ENCODE measurements around the gene SUPT4H1. TPM values are rescaled to one million over a fixed set of nuclear protein-coding genes. Genes with fewer than 3 reads are reported as not detected.

The SUPT4H1 gene
- total RNA-seq, 2 experiments from 2014 or later: 113 to 114 TPM

- ChIA-PET POLR2A (interaction anchor here (0.8 to 18.5 kb wide), 9 partner anchors 1 to 1490 kb away, joined by 3 to 1114 read pairs (median 21); partner anchors contain the start of genes RNF43, SUPT4H1 and TSPOAP1), CTCF (interaction anchor here (0.7 to 7.2 kb wide), 11 partner anchors 8 to 80 kb away, joined by 3 to 51 read pairs (median 6); partner anchors contain the start of genes RNF43 and SUPT4H1)
- intact Hi-C loops (cut with micrococcal nuclease): loop anchor here (1.0 to 10.0 kb wide), 6 partner anchors 9 to 1504 kb away; partner anchors contain the start of genes SUPT4H1 and TRIM37
- H3K36me3 Mint-ChIP-seq: peaks cover 76% of the 10 kb centered on the region
- peak overlapping the region; percentile 98 for H3K27ac Mint-ChIP-seq
- H3K27me3 Mint-ChIP-seq: no peaks in the 10 kb centered on the region
- H3K4me3 Mint-ChIP-seq: peak overlapping the region; percentile 92
- peaks cover 22% of the 10 kb centered on the region for H3K4me1 Mint-ChIP-seq (ENCODE audit: low read depth)
- H3K9me3 Mint-ChIP-seq: no peaks in the 10 kb centered on the region
- peak; percentile 98 for DNase-seq
These were observed 14.2 kb downstream of the SUPT4H1 start for GRCh38 chr17:58337600-58338453.

GRCh38 chr17:58337210-58337599 lies 14.8 kb downstream of the SUPT4H1 start:
- Mint-ChIP-seq H3K9me3 (peaks cover 1% of the 10 kb centered on the region), H3K4me3 (peak overlapping the region; percentile 92), H3K4me1 (ENCODE audit: low read depth) (peaks cover 23% of the 10 kb centered on the region), H3K27ac (peak overlapping the region; percentile 98), H3K36me3 (peaks cover 74% of the 10 kb centered on the region), H3K27me3 (peaks cover 2% of the 10 kb centered on the region)
- intact Hi-C loops (cut with micrococcal nuclease): loop anchor here (5.0 to 10.0 kb wide), 4 partner anchors 180 to 1505 kb away; partner anchors contain the start of gene TRIM37
- peak; percentile 68 for DNase-seq
- ChIA-PET POLR2A (interaction anchor here (0.8 to 18.5 kb wide), 10 partner anchors 2 to 1491 kb away, joined by 3 to 1114 read pairs (median 17); partner anchors contain the start of genes MTMR4, RNF43, SUPT4H1 and TSPOAP1), CTCF (interaction anchor here (0.7 to 7.2 kb wide), 9 partner anchors 9 to 80 kb away, joined by 3 to 51 read pairs (median 8); partner anchors contain the start of genes RNF43 and SUPT4H1)

- Mint-ChIP-seq H3K27ac (peak overlapping the region; percentile 98), H3K4me1 (ENCODE audit: low read depth) (peaks cover 24% of the 10 kb centered on the region), H3K36me3 (peaks cover 74% of the 10 kb centered on the region), H3K4me3 (peak overlapping the region; percentile 92), H3K27me3 (peaks cover 6% of the 10 kb centered on the region), H3K9me3 (peaks cover 3% of the 10 kb centered on the region)
- ChIA-PET CTCF (interaction anchor here (1.3 to 7.2 kb wide), 8 partner anchors 9 to 81 kb away, joined by 4 to 51 read pairs (median 16); partner anchors contain the start of genes RNF43 and SUPT4H1), POLR2A (interaction anchor here (0.8 to 18.5 kb wide), 11 partner anchors 3 to 1503 kb away, joined by 3 to 1114 read pairs (median 13); partner anchors contain the start of genes MTMR4, RNF43, SUPT4H1 and TSPOAP1)
- DNase-seq: peak; percentile 46
- intact Hi-C loops (cut with micrococcal nuclease): loop anchor here (1.0 to 10.0 kb wide), 5 partner anchors 8 to 1506 kb away; partner anchors contain the start of gene TRIM37
These were observed 15.4 kb downstream of the SUPT4H1 start for GRCh38 chr17:58336456-58337209.

- POLR2A ChIA-PET: interaction anchor here (0.8 to 18.5 kb wide), 10 partner anchors 3 to 1504 kb away, joined by 3 to 1114 read pairs (median 6); partner anchors contain the start of genes MTMR4, RNF43, SUPT4H1 and TSPOAP1
- Mint-ChIP-seq H3K36me3 (peaks cover 76% of the 10 kb centered on the region), H3K4me1 (ENCODE audit: low read depth) (peaks cover 30% of the 10 kb centered on the region), H3K27me3 (peaks cover 13% of the 10 kb centered on the region), H3K9me3 (peaks cover 3% of the 10 kb centered on the region), H3K4me3 (peak overlapping the region; percentile 92), H3K27ac (peak overlapping the region; percentile 98)
- CTCF ChIA-PET: interaction anchor here (2.1 to 7.2 kb wide), 5 partner anchors 8 to 82 kb away, joined by 8 to 51 read pairs (median 17); partner anchors contain the start of genes RNF43 and SUPT4H1
- intact Hi-C loops (cut with micrococcal nuclease): loop anchor here (1.0 to 10.0 kb wide), 5 partner anchors 8 to 1506 kb away; partner anchors contain the start of gene TRIM37
- DNase-seq: peak; percentile 88
These were observed 16.1 kb downstream of the SUPT4H1 start for GRCh38 chr17:58335779-58336455.

- peak; percentile 78 for DNase-seq
- intact Hi-C loops (cut with micrococcal nuclease): loop anchor here (5.0 to 10.0 kb wide), 4 partner anchors 182 to 1507 kb away; partner anchors contain the start of gene TRIM37
- Mint-ChIP-seq H3K4me3 (peak overlapping the region; percentile 92), H3K36me3 (peaks cover 76% of the 10 kb centered on the region), H3K9me3 (peaks cover 6% of the 10 kb centered on the region), H3K27ac (peak overlapping the region; percentile 98), H3K4me1 (ENCODE audit: low read depth) (peaks cover 36% of the 10 kb centered on the region), H3K27me3 (peaks cover 18% of the 10 kb centered on the region)
- POLR2A ChIA-PET: interaction anchor here (0.8 to 18.5 kb wide), 9 partner anchors 4 to 1505 kb away, joined by 3 to 1114 read pairs (median 8); partner anchors contain the start of genes RNF43, SUPT4H1 and TSPOAP1
- CTCF ChIA-PET: interaction anchor here (2.1 to 7.2 kb wide), 4 partner anchors 11 to 82 kb away, joined by 14 to 51 read pairs (median 31); partner anchors contain the start of genes RNF43 and SUPT4H1
These were observed 16.8 kb downstream of the SUPT4H1 start for GRCh38 chr17:58335061-58335731.

GRCh38 chr17:58334661-58335060 lies 17.3 kb downstream of the SUPT4H1 start:
- Mint-ChIP-seq H3K27ac (peak overlapping the region; percentile 98), H3K4me1 (ENCODE audit: low read depth) (peaks cover 39% of the 10 kb centered on the region), H3K27me3 (peaks cover 20% of the 10 kb centered on the region), H3K36me3 (peaks cover 74% of the 10 kb centered on the region), H3K9me3 (peaks cover 6% of the 10 kb centered on the region), H3K4me3 (peak overlapping the region; percentile 92)
- DNase-seq: no peak
- POLR2A ChIA-PET: interaction anchor here (0.8 to 18.5 kb wide), 9 partner anchors 4 to 296 kb away, joined by 3 to 1114 read pairs (median 117); partner anchors contain the start of genes RNF43, SUPT4H1 and TSPOAP1
- CTCF ChIA-PET: interaction anchor here (0.6 to 4.7 kb wide), 4 partner anchors 10 to 1451 kb away, joined by 3 to 58 read pairs (median 32); no protein-coding TSS in a partner anchor
- intact Hi-C loops (cut with micrococcal nuclease): loop anchor here (5.0 to 10.0 kb wide), 5 partner anchors 183 to 1508 kb away; partner anchors contain the start of gene TRIM37

- Mint-ChIP-seq H3K4me1 (ENCODE audit: low read depth) (peaks cover 40% of the 10 kb centered on the region), H3K4me3 (peak overlapping the region; percentile 92), H3K27ac (peak overlapping the region; percentile 98), H3K27me3 (peaks cover 20% of the 10 kb centered on the region), H3K36me3 (peaks cover 73% of the 10 kb centered on the region), H3K9me3 (peaks cover 6% of the 10 kb centered on the region)
- no peak for DNase-seq
- intact Hi-C loops (cut with micrococcal nuclease): loop anchor here (5.0 to 10.0 kb wide), 2 partner anchors 771 to 1493 kb away; partner anchors contain the start of gene TRIM37
- CTCF ChIA-PET: interaction anchor here (0.6 to 4.7 kb wide), 4 partner anchors 10 to 1451 kb away, joined by 3 to 58 read pairs (median 16); no protein-coding TSS in a partner anchor
- POLR2A ChIA-PET: interaction anchor here (0.8 to 18.5 kb wide), 5 partner anchors 4 to 83 kb away, joined by 3 to 1114 read pairs (median 117); partner anchors contain the start of genes RNF43, SUPT4H1 and TSPOAP1
These were observed 17.7 kb downstream of the SUPT4H1 start for GRCh38 chr17:58334256-58334655.

- Mint-ChIP-seq H3K27me3 (peaks cover 20% of the 10 kb centered on the region), H3K27ac (peak overlapping the region; percentile 98), H3K4me1 (ENCODE audit: low read depth) (peaks cover 45% of the 10 kb centered on the region), H3K36me3 (peaks cover 73% of the 10 kb centered on the region), H3K4me3 (peak overlapping the region; percentile 92), H3K9me3 (peaks cover 6% of the 10 kb centered on the region)
- peak; percentile 50 for DNase-seq
- ChIA-PET POLR2A (interaction anchor here (0.8 to 18.5 kb wide), 7 partner anchors 3 to 84 kb away, joined by 3 to 1114 read pairs (median 23); partner anchors contain the start of genes RNF43, SUPT4H1 and TSPOAP1), CTCF (interaction anchor here (0.7 to 4.7 kb wide), 7 partner anchors 7 to 154 kb away, joined by 3 to 58 read pairs (median 5); partner anchors contain the start of genes HSF5 and SUPT4H1)
- intact Hi-C loops (cut with micrococcal nuclease): loop anchor here (5.0 to 10.0 kb wide), 2 partner anchors 771 to 1494 kb away; partner anchors contain the start of gene TRIM37
These were observed 18.2 kb downstream of the SUPT4H1 start for GRCh38 chr17:58333736-58334207.
